HPDE6-E6E7 (cell line): Measurements from ENCODE around the gene USP2.

Source experiments
- DNase-seq: peaks from one replicate; pipeline ENCODE4 v3.0.0; 2011; ENCODE audit warnings: missing footprints; ENCODE audit errors: extremely low spot score

USP2 gene

GRCh38 chr11:119341222-119342022, 40.1 kb downstream of the USP2 start:
- no peak for DNase-seq

DNA sequence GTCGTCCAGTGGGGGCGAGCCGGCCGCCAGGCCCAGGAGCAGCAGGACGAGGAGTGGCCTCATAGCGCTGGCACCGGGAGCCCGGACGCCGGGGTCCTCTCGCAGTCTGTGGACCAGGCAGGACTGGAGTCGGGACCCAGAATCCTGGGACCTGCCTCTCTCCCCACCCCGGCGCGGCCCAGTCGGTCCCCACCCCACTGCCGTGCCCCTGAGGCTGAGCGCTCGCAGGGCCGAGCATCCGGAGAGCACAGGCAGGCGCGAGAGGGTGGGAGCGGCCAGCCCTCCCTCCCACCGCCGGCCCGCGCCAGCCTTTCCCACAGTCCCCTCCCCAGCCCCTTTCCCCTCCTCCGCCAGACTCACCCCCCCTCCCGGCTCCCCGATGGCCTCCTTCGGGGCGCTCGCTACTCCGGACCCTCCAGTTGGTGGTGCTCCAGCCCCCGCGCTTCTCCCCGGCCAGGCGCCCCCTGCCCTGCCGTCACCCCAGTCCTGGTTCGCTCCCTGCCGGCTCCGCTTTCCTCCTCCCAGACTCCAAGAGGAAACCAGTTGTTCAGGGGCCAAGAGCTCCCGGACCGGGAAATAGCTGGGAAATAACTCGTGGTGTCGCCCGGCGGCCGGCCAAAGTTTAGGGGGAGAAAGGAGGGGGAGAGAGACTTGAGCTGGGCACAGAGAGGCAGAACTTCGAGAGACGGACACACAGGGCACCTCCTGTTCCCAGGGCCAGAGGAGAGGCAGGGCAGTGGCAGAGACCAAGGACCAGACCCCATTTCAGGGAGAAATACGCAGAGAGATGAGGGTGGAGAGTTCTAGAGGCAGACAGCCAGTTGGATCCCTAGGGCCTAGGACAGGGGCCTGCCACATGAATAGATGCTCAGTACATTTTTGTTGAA, 40.9 kb downstream of the USP2 start, which contains the start of gene C1QTNF5:
Gene C1QTNF5 (minus strand): TSS at position 549 of the 887 bp plus-strand sequence. CDS start 486 bp downstream, at position 63.
- DNase-seq = no peak

DNA sequence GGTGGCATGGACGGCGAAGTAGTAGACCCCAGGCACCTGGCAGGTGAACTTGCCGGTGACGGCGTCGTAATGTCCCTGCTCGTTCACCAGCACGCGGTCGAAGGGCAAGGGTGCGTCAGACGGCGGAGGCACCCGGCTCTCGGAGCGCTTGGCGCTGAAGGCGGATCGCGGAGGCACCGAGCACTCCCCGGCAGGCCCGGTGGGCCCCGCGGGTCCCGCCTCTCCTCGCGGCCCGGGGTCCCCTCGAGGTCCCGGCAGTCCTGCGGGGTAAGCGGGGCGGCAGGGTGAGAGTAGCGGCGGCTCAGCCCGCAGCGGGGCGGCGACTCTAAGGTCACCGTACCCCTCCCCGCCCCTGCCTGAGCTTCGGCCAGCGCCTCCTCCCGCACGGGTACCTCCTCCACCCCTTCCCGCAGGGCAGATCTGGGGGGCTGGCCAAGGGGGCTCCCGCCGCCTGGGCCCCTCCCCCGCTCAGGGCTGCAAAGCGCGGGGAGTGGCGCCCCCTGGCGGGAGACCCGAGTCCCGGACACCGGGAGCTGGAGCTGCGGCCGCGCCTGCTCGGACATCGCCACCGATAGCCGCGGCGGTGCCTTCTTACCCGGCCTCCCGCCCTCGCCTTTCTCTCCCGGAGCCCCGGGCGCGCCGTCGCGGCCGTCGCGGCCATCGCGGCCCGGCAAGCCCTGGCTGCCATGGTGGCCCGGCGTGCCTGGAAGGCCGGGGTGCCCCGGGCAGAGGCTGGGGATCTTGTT, 41.7 kb downstream of the USP2 start:
- no peak for DNase-seq

DNA sequence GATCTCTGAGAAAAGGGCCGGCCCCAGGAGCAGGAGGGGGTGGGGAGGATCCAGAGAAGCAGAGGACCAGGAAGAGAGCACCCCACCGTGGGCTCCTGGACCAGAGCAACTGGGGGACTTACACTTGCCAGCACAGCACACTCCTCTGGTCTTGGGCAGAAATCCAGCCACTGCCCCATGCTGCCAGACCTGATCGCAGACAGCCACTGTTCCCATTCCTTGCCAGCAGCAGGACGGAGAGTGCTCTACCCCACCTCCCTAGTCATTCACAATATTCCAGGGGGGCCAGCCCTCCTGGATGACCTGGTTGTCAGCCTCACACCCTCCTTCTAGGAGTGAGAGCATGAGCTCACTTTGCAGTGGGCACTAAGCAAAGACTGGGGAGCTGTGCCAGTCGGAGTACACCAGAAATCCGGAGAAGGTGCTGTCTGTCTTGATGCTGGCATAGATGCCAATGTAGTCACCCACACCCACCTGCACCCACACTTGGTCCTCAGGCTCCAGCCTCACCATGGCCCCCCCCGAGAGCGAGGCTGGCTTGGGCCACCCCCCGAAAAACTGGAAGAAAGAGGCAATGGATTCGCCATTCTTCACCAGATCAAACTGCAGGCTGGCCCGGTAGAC, 42.4 kb downstream of the USP2 start:
- DNase-seq = no peak

GRCh38 chr11:119338318-119338890, 43.1 kb downstream of the USP2 start:
- DNase-seq = peak; percentile 84

GRCh38 chr11:119337581-119338317, 43.7 kb downstream of the USP2 start:
- no peak for DNase-seq

DNA sequence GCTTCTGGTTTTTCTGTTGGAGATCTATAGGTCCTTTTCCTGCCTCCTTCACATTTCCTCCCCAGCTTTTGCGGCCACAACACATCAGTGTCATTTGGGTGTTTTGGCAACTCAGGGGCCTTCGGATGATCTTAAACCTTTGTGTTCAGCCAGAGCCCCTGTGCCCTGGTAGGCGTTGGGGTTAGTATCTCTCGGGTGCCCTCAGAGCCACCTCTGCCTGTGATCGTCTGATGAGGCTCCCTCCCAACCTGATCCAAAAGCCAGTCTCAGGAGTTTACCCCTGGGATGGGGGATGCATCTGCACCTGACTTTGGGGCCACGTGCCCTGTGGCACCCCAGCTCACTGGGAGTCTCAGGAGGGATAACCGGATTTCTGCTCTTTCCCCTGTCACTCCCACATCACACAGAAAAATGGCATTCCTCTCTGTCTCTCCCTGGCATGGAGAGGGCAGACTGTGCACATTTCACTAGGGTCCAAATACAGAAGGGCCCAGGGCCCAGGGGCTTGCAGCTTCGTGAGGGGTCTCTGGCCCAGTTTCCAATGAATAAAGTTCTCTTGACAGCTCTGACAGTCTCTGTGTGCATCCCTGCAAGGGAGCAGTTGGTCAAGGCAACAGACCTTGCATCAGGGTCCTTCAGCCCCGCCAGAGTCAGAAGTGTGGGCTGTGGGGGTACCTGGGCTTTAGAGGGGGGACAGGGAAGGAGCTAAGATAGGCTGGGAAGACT, 44.6 kb downstream of the USP2 start:
- DNase-seq = no peak

- DNase-seq = no peak
Measured at GRCh38 chr11:119335655-119336543, 45.6 kb downstream of the USP2 start.

DNA sequence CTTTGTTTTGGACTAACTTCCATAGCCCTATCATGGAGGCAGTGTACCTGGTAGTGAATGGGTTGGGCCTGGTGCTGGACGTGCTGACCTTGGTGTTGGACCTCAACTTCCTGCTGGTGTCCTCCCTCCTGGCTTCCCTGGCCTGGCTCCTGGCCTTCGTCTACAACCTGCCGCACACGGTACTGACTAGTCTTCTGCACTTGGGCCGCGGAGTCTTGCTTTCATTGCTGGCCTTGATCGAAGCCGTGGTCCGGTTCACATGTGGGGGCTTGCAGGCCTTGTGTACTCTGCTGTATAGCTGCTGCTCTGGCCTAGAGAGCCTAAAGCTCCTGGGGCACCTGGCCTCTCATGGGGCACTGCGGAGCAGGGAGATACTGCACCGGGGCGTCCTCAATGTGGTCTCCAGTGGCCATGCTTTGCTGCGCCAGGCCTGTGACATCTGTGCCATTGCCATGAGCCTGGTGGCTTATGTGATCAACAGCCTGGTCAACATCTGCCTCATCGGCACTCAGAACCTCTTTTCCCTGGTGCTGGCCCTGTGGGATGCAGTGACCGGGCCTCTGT, 46.3 kb downstream of the USP2 start:
- DNase-seq = no peak

DNA sequence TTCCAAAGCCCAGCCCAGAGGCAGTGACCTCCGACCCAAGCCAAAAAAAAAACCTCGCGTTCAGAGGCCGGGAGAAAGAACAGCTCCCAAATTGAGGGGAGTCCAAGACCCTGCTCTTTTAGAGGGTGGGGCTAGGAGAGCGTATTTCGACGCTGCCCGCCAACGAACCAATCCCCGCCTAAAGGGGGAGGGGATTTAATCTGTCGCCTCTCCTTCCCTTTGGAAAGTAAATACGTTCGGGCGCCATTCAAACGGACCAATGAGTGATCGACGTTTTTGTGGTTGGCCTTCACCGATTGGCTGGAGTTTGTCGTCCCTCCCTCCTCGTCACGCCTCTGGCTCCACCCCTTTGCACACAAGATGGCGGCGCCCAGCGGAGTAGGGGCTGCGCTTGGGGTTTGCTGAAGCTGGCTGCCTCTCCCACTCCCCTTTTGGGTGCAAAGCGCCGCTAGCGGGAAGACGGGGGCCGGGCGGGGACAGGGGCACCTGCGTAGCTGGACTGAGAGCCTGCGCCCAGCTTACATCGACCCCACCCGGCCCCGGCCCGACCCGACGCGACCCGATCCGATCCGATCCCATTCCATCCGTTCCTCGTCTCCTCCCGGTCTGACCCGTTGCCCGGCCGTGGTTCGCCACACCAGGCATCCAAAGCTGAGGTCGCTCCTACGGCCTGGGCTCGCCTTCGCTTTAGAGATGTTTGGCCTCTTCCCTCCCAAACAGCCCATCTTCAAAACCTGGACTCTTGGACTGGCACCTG, 47.1 kb downstream of the USP2 start, which contains the start of gene RNF26:
Gene RNF26 (plus strand): TSS at position 354 of the 757 bp plus-strand sequence. CDS start 596 bp downstream, outside the sequence.
- DNase-seq = peak; percentile 98

DNA sequence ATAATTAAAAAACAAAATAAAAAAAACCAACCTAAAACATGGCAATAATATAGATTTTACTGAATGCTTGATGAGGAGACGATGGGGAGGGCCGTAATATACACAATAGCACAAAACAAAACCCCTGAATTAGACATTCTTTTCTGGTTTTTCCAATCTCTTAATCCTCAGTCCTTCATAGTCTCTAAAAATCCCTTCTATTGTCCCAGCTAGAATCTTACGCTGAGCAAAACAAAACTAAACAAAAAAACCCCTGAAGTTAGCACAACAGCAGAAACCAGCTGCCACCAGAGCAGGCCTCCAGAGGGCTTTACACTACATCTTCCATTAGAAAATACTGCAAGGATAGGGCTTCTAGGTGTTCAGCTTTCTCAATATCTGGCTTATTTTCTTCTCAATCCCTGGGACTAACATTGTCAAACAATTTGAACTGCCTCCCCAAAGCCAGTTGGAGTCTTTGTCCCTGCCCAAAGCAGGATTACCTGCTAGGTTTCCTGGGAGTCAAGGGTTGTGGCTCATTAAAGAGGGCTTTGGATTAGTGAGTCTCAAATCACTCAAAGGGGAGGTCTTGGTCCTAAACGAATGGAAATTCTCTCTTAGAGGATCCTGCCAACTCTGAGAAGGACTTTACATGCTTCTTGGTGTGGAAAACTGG, 49.3 kb downstream of the USP2 start:
- DNase-seq = no peak

DNA sequence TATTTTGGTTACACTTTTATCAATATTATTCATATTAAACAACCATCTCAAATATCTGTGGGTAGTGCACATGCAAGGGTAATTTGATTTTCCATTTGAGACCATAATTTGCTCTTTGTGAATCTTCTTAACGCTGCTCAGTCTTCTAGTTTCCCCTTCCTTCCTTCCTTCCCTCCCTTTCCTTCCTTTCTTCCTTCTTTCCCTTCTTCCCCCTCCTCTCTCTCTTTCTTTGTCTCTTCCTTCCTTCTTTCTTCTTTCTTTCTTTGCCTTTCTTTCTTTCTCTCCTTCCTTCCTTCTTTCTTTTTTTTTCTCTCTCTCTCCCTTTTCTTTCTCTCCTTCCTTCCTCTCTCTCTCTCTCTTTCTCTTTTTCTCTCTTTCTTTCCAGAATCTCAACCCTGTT, 51.3 kb downstream of the USP2 start:
- DNase-seq = no peak

- no peak for DNase-seq
Measured at GRCh38 chr11:119329320-119329719, 52.2 kb downstream of the USP2 start.

DNA sequence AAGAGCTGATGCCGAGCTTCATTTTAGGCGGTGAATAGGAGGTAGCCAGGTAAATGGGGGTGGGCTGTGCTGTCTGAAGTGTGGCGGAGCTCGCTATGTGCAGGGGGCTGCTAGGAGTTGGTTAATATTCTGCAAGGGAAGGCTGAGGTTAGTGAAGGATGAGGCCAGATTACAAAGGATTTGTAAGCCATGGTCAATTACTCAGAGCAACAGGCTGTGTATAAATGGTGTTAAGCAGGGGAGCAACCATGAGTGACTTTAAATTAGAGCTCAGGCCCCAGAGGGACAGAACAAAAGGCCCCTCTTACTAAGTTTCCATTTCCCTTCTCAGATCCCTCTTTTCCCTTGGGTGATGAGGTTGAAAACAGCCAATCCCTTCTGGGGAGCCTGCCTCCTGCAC, 57.3 kb downstream of the USP2 start:
- no peak for DNase-seq

GRCh38 chr11:119323532-119324033, 57.9 kb downstream of the USP2 start:
- no peak for DNase-seq

DNA sequence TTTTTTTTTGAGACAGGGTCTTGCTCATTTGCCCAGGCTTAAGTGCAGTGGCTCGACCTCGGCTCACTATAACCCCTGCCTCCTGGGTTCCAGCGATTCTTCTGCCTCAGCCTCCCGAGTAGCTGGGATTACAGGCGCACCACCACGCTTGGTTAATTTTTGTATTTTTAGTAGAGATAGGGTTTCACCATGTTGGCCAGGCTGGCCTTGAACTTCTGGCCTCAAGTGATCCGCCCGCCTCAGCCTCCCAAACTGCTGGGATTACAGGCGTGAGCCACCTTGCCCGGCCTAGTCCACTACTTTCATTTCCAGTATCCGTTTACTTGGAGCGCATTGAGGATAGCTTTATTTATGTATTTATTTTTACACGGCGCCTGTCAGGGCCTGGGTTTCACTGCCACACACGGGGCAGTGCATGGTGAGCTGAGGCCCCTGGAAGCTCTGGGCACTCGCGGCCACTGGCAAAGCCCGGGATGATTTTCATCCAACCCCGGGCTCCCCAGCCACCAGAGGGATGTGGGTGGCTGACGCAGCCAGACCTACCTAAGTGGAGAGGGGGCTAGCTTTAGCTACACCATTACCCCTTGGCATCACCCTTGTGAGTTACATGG, 58.5 kb downstream of the USP2 start:
- DNase-seq = no peak
